22Rv1 (cell line): ENCODE measurements around the gene ZC3H11A.
"Not testable (repeated sequence)": the region's sequence is repeated elsewhere in the genome, so short reads cannot be mapped to it uniquely, and the experiment has no call there.

Experiments
- H3K27ac ChIP-seq: fragments of 450-650 bp; 2 replicates; pipeline ENCODE4 v1.5.1; 2017
- CTCF ChIP-seq: fragments of 450-650 bp; IDR thresholded peaks from 2 replicates; pipeline ENCODE4 v1.5.1; 2017; ENCODE audit warnings: mild to moderate bottlenecking
- ZFX ChIP-seq: fragments of 450-650 bp; IDR thresholded peaks from 2 replicates; pipeline ENCODE4 v1.6.1; 2017; ENCODE audit warnings: antibody characterized with exemption, borderline replicate concordance

Gene ZC3H11A

GRCh38 chr1:203791498-203791897 is 3.9 kb upstream of the ZC3H11A start:
- TF ChIP-seq CTCF (no peak), ZFX (no peak)
- H3K27ac ChIP-seq = no peak overlapping the region

- no peak overlapping the region for H3K27ac ChIP-seq
- TF ChIP-seq ZFX = no peak
- TF ChIP-seq CTCF = no peak
These were observed 2.9 kb upstream of the ZC3H11A start for GRCh38 chr1:203792486-203792885.

- not testable (repeated sequence) for H3K27ac ChIP-seq
These were observed 1.9 kb upstream of the ZC3H11A start for GRCh38 chr1:203793561-203793960.

- no peak for TF ChIP-seq CTCF
- TF ChIP-seq ZFX = no peak
- peak overlapping the region; percentile 84 for H3K27ac ChIP-seq
These were observed 521 bp upstream of the ZC3H11A start for GRCh38 chr1:203794764-203795440.

- H3K27ac ChIP-seq = peak overlapping the region; percentile 84
- no peak for TF ChIP-seq CTCF
- no peak for TF ChIP-seq ZFX
These were observed 798 bp downstream of the ZC3H11A start for GRCh38 chr1:203796236-203796605.

- no peak for TF ChIP-seq CTCF
- no peak for TF ChIP-seq ZFX
- no peak overlapping the region for H3K27ac ChIP-seq
These were observed 1.8 kb downstream of the ZC3H11A start for GRCh38 chr1:203797216-203797615.

- TF ChIP-seq ZFX (no peak), CTCF (no peak)
- no peak overlapping the region for H3K27ac ChIP-seq
These were observed 2.7 kb downstream of the ZC3H11A start for GRCh38 chr1:203797948-203798655.
